ENCODE results near the gene PDIA6.

PDIA6 gene

GRCh38 chr2:10860814-10861325 lies 48.3 kb upstream of the PDIA6 start:
- H3K4me3 ChIP-seq (ENCODE audit: low read depth, low read length, poor library complexity, severe bottlenecking) = no peak overlapping the region
- H4K20me1 ChIP-seq (ENCODE audit: insufficient read depth, low read length) = no peaks in the 10 kb centered on the region
- H3K79me2 ChIP-seq (ENCODE audit: insufficient read depth, low read length) = no peaks in the 10 kb centered on the region
- H3K36me3 ChIP-seq (ENCODE audit: insufficient read depth, low read length) = no peaks in the 10 kb centered on the region
- no peaks in the 10 kb centered on the region for H3K9me2 ChIP-seq (ENCODE audit: low read depth, low read length)
- H2AFZ ChIP-seq (ENCODE audit: low read length) = no peak overlapping the region
- no peaks in the 10 kb centered on the region for H3F3A ChIP-seq (ENCODE audit: insufficient read depth, low read length)
- TF ChIP-seq EZH2 (IDR thresholded peaks at IDR 0.05; ENCODE audit: borderline replicate concordance, low read length) (no peak), CTCF (IDR thresholded peaks at IDR 0.05; ENCODE audit: low read length) (no peak)
- no peaks in the 10 kb centered on the region for H3K9me3 ChIP-seq (ENCODE audit: low read length)
- no peak overlapping the region for H3K9ac ChIP-seq (ENCODE audit: low read length)
- H3K27me3 ChIP-seq (ENCODE audit: insufficient read depth, low read length) = peaks cover 6% of the 10 kb centered on the region; the same call in 1 of the 2 replicates
- H3K4me1 ChIP-seq (ENCODE audit: insufficient read depth, low read length, severe bottlenecking) = no peaks in the 10 kb centered on the region
- no peak overlapping the region for H3K4me2 ChIP-seq (ENCODE audit: low read length)
- no peak overlapping the region for H3K27ac ChIP-seq (ENCODE audit: low read depth, low read length, poor library complexity, severe bottlenecking)

GRCh38 chr2:10860081-10860813 lies 47.7 kb upstream of the PDIA6 start:
- peaks cover 6% of the 10 kb centered on the region; the same call in 1 of the 2 replicates for H3K27me3 ChIP-seq (ENCODE audit: insufficient read depth, low read length)
- no peaks in the 10 kb centered on the region for H3F3A ChIP-seq (ENCODE audit: insufficient read depth, low read length)
- H3K4me1 ChIP-seq (ENCODE audit: insufficient read depth, low read length, severe bottlenecking) = no peaks in the 10 kb centered on the region
- TF ChIP-seq CTCF (IDR thresholded peaks at IDR 0.05; ENCODE audit: low read length) (no peak), EZH2 (IDR thresholded peaks at IDR 0.05; ENCODE audit: borderline replicate concordance, low read length) (no peak)
- no peaks in the 10 kb centered on the region for H4K20me1 ChIP-seq (ENCODE audit: insufficient read depth, low read length)
- H3K79me2 ChIP-seq (ENCODE audit: insufficient read depth, low read length) = no peaks in the 10 kb centered on the region
- no peak overlapping the region for H3K27ac ChIP-seq (ENCODE audit: low read depth, low read length, poor library complexity, severe bottlenecking)
- H2AFZ ChIP-seq (ENCODE audit: low read length) = no peak overlapping the region
- H3K9me2 ChIP-seq (ENCODE audit: low read depth, low read length) = no peaks in the 10 kb centered on the region
- no peak overlapping the region for H3K4me2 ChIP-seq (ENCODE audit: low read length)
- no peak overlapping the region for H3K4me3 ChIP-seq (ENCODE audit: low read depth, low read length, poor library complexity, severe bottlenecking)
- no peaks in the 10 kb centered on the region for H3K36me3 ChIP-seq (ENCODE audit: insufficient read depth, low read length)
- H3K9ac ChIP-seq (ENCODE audit: low read length) = no peak overlapping the region
- no peaks in the 10 kb centered on the region for H3K9me3 ChIP-seq (ENCODE audit: low read length)

GRCh38 chr2:10859278-10859677 lies 46.7 kb upstream of the PDIA6 start:
- H3K9me2 ChIP-seq (ENCODE audit: low read depth, low read length) = no peaks in the 10 kb centered on the region
- H2AFZ ChIP-seq (ENCODE audit: low read length) = no peak overlapping the region
- H4K20me1 ChIP-seq (ENCODE audit: insufficient read depth, low read length) = no peaks in the 10 kb centered on the region
- no peak overlapping the region for H3K4me2 ChIP-seq (ENCODE audit: low read length)
- H3K4me1 ChIP-seq (ENCODE audit: insufficient read depth, low read length, severe bottlenecking) = no peaks in the 10 kb centered on the region
- no peaks in the 10 kb centered on the region for H3K9me3 ChIP-seq (ENCODE audit: low read length)
- H3K79me2 ChIP-seq (ENCODE audit: insufficient read depth, low read length) = no peaks in the 10 kb centered on the region
- TF ChIP-seq CTCF (IDR thresholded peaks at IDR 0.05; ENCODE audit: low read length) (no peak), EZH2 (IDR thresholded peaks at IDR 0.05; ENCODE audit: borderline replicate concordance, low read length) (no peak)
- H3K9ac ChIP-seq (ENCODE audit: low read length) = no peak overlapping the region
- H3K4me3 ChIP-seq (ENCODE audit: low read depth, low read length, poor library complexity, severe bottlenecking) = no peak overlapping the region
- H3K36me3 ChIP-seq (ENCODE audit: insufficient read depth, low read length) = no peaks in the 10 kb centered on the region
- no peak overlapping the region for H3K27ac ChIP-seq (ENCODE audit: low read depth, low read length, poor library complexity, severe bottlenecking)
- H3K27me3 ChIP-seq (ENCODE audit: insufficient read depth, low read length) = peaks cover 6% of the 10 kb centered on the region; the same call in 1 of the 2 replicates
- no peaks in the 10 kb centered on the region for H3F3A ChIP-seq (ENCODE audit: insufficient read depth, low read length)
